ENCODE results near the gene TRIM59.
A peak's percentile ranks its signal among the peaks of the same experiment; 100 is the strongest.
"Not testable (repeated sequence)": the region's sequence is repeated elsewhere in the genome, so short reads cannot be mapped to it uniquely, and the experiment has no call there.

TRIM59 gene

GRCh38 chr3:160458151-160458550 lies 8.6 kb upstream of the TRIM59 start:
- no peak for DNase-seq (ENCODE audit: low read depth in 1 of 2, low spot score in 1 of 2)

GRCh38 chr3:160455846-160456245 lies 6.3 kb upstream of the TRIM59 start:
- no peak for DNase-seq (ENCODE audit: low read depth in 1 of 2, low spot score in 1 of 2)

- DNase-seq (ENCODE audit: low read depth in 1 of 2, low spot score in 1 of 2), result no peak
These were observed 5.4 kb upstream of the TRIM59 start for GRCh38 chr3:160454995-160455394.

- DNase-seq (ENCODE audit: low read depth in 1 of 2, low spot score in 1 of 2), result not testable (repeated sequence)
These were observed 2.7 kb upstream of the TRIM59 start for GRCh38 chr3:160452251-160452650.

GRCh38 chr3:160451602-160452001 lies 2.0 kb upstream of the TRIM59 start:
- no peak for DNase-seq (ENCODE audit: low read depth in 1 of 2, low spot score in 1 of 2)

GRCh38 chr3:160450846-160451245 lies 1.3 kb upstream of the TRIM59 start:
- no peak for DNase-seq (ENCODE audit: low read depth in 1 of 2, low spot score in 1 of 2)

- DNase-seq (ENCODE audit: low read depth in 1 of 2, low spot score in 1 of 2), result peak in 1 of 2 donors; percentile 26
These were observed 546 bp downstream of the TRIM59 start for GRCh38 chr3:160448845-160449635.

- DNase-seq (ENCODE audit: low read depth in 1 of 2, low spot score in 1 of 2), result no peak
These were observed 2.0 kb downstream of the TRIM59 start for GRCh38 chr3:160447544-160447943.

GRCh38 chr3:160446522-160447056 lies 3.0 kb downstream of the TRIM59 start:
- DNase-seq (ENCODE audit: low read depth in 1 of 2, low spot score in 1 of 2), result no peak

- no peak for DNase-seq (ENCODE audit: low read depth in 1 of 2, low spot score in 1 of 2)
These were observed 3.7 kb downstream of the TRIM59 start for GRCh38 chr3:160445854-160446253.

GRCh38 chr3:160444411-160444810 lies 5.2 kb downstream of the TRIM59 start:
- DNase-seq (ENCODE audit: low read depth in 1 of 2, low spot score in 1 of 2), result no peak

GRCh38 chr3:160440687-160441086 lies 8.9 kb downstream of the TRIM59 start:
- DNase-seq (ENCODE audit: low read depth in 1 of 2, low spot score in 1 of 2), result no peak

GRCh38 chr3:160437083-160437455 lies 12.5 kb downstream of the TRIM59 start:
- no peak for DNase-seq (ENCODE audit: low read depth in 1 of 2, low spot score in 1 of 2)

- DNase-seq (ENCODE audit: low read depth in 1 of 2, low spot score in 1 of 2), result no peak
These were observed 13.8 kb downstream of the TRIM59 start for GRCh38 chr3:160435747-160436146.

- no peak for DNase-seq (ENCODE audit: low read depth in 1 of 2, low spot score in 1 of 2)
These were observed 14.5 kb downstream of the TRIM59 start for GRCh38 chr3:160435095-160435494.

- DNase-seq (ENCODE audit: low read depth in 1 of 2, low spot score in 1 of 2), result no peak
These were observed 15.5 kb downstream of the TRIM59 start for GRCh38 chr3:160434071-160434470.

GRCh38 chr3:160427832-160428424 lies 21.7 kb downstream of the TRIM59 start:
- DNase-seq (ENCODE audit: low read depth in 1 of 2, low spot score in 1 of 2), result no peak

- DNase-seq (ENCODE audit: low read depth in 1 of 2, low spot score in 1 of 2), result no peak
These were observed 32.3 kb downstream of the TRIM59 start for GRCh38 chr3:160417311-160417710.

GRCh38 chr3:160413613-160414248 lies 35.9 kb downstream of the TRIM59 start:
- peak; percentile 13 to 53 for DNase-seq (ENCODE audit: low read depth in 1 of 2, low spot score in 1 of 2)

- DNase-seq (ENCODE audit: low read depth in 1 of 2, low spot score in 1 of 2), result no peak
These were observed 37.1 kb downstream of the TRIM59 start for GRCh38 chr3:160412477-160412876.

- DNase-seq (ENCODE audit: low read depth in 1 of 2, low spot score in 1 of 2), result no peak
These were observed 39.6 kb downstream of the TRIM59 start for GRCh38 chr3:160409812-160410610.

Measured in activated CD4-positive, alpha-beta T cell treated with anti-CD3 and anti-CD28 coated beads, Interleukin-2, amount 50 U/mL, for 24 hours (primary cell).